Endothelial cell of umbilical vein (primary cell): ENCODE data around the gene SGTA. TPM values are rescaled to one million over a fixed set of nuclear protein-coding genes. Genes with fewer than 3 reads are reported as not detected.

Experiments
- BruUV-seq: library from RNA; stranded (reverse); fragments of 400-500 nt; replicated peaks from 2 replicates; lab custom pipeline; 2021; lab: Mats Ljungman, UMichigan
- CTCF ChIA-PET: fragments of 300-600, 350-600 bp; sonication (Branson Sonifier 250); formaldehyde crosslinking; loops from one replicate; lab custom pipeline; 2021; ENCODE audit warnings: antibody characterized with exemption, inconsistent platforms; lab: Charles Lee
- POLR2A ChIA-PET: fragments of 300-600, 350-600 bp; sonication (Branson Sonifier 250); formaldehyde crosslinking; loops from one replicate; lab custom pipeline; 2021; ENCODE audit warnings: antibody characterized with exemption, inconsistent platforms; lab: Charles Lee
- DNase-seq: peaks from one replicate; pipeline ENCODE4 v3.0.0-alpha.2; 2011; ENCODE audit warnings: low read depth, low spot score
- FAIRE-seq: peaks from 2 replicates; lab custom pipeline; 2011; peaks lifted over from hg19 to GRCh38; lab: Jason Lieb, UNC
- H2AFZ ChIP-seq: 2 replicates; pipeline ENCODE4 v1.6.0; 2012; ENCODE audit warnings: low read depth, low read length, control low read depth, inconsistent platforms
- H3K27ac ChIP-seq: 2 replicates; pipeline ENCODE4 v1.5.1; 2011; ENCODE audit warnings: low read depth, mild to moderate bottlenecking, control low read depth, low read length, moderate library complexity; ENCODE audit not compliant: insufficient read depth
- H3K27me3 ChIP-seq, 2 experiments: 2 replicates each; pipeline versions ENCODE4 v1.6.0 to v1.6.1; 2011; ENCODE audit warnings: low read length in 2 of 2, mixed read lengths in 1 of 2; ENCODE audit not compliant: control insufficient read depth in 2 of 2, insufficient read depth in 2 of 2
- H3K36me3 ChIP-seq, 2 experiments: 2 replicates in 1 of 2; 3 replicates in 1 of 2; pipeline ENCODE4 v1.5.1; 2011; ENCODE audit warnings: low read length in 2 of 2, mild to moderate bottlenecking in 1 of 2, moderate library complexity in 1 of 2; ENCODE audit not compliant: control insufficient read depth in 2 of 2, insufficient read depth in 2 of 2; ENCODE audit errors: extremely low read depth in 1 of 2
- H3K4me1 ChIP-seq: 3 replicates; pipeline ENCODE4 v1.5.1; 2011; ENCODE audit warnings: mild to moderate bottlenecking, low read length; ENCODE audit not compliant: control insufficient read depth, insufficient read depth; ENCODE audit errors: extremely low read depth
- H3K4me2 ChIP-seq: 2 replicates; pipeline ENCODE4 v1.6.1; 2011; ENCODE audit warnings: low read length, control low read depth, mixed read lengths; ENCODE audit not compliant: insufficient read depth
- H3K4me3 ChIP-seq, 3 experiments: fragments of 200-600 bp in 1 of 3; sonication (generic), shearing (Covaris generic) in 1 of 3; replicated peaks in 1 of 3; 2 replicates each; pipeline ENCODE4 v1.5.1; 2011 to 2016; ENCODE audit warnings: control low read depth in 3 of 3, low read length in 3 of 3, mild to moderate bottlenecking in 2 of 3, inconsistent platforms in 1 of 3, low read depth in 1 of 3, moderate library complexity in 1 of 3; ENCODE audit not compliant: insufficient read depth in 1 of 3
- H3K79me2 ChIP-seq: 2 replicates; pipeline ENCODE4 v1.6.0; 2012; ENCODE audit warnings: low read length, inconsistent platforms; ENCODE audit not compliant: control insufficient read depth, insufficient read depth
- H3K9ac ChIP-seq: replicated peaks from 2 replicates; pipeline ENCODE3; 2011; ENCODE audit warnings: low read length, control low read depth; ENCODE audit not compliant: insufficient read depth; ENCODE audit errors: extremely low read depth
- H3K9me1 ChIP-seq: replicated peaks from 3 replicates; pipeline ENCODE4 v1.6.0; 2011; ENCODE audit warnings: mild to moderate bottlenecking, low read length; ENCODE audit not compliant: control insufficient read depth, insufficient read depth; ENCODE audit errors: extremely low read depth
- H3K9me3 ChIP-seq: replicated peaks from 2 replicates; pipeline ENCODE4 v1.5.1; 2012; ENCODE audit warnings: low read length, inconsistent platforms; ENCODE audit not compliant: control insufficient read depth, insufficient read depth
- H4K20me1 ChIP-seq: replicated peaks from 2 replicates; pipeline ENCODE3; 2011; ENCODE audit warnings: mild to moderate bottlenecking, low read length; ENCODE audit not compliant: control insufficient read depth, insufficient read depth; ENCODE audit errors: extremely low read depth
- CTCF ChIP-seq, 2 donors: IDR thresholded peaks; 1 replicate in 1 of 2; 2 replicates in 1 of 2; pipeline ENCODE4 v1.5.1; 2011; ENCODE audit warnings: low read length in 2 of 2, mild to moderate bottlenecking in 2 of 2, moderate library complexity in 2 of 2, control low read depth in 1 of 2, inconsistent platforms in 1 of 2, low read depth in 1 of 2; ENCODE audit not compliant: insufficient read depth in 1 of 2; ENCODE audit errors: extremely low read depth in 1 of 2
- FOS ChIP-seq: IDR thresholded peaks from 2 replicates; pipeline ENCODE4 v1.6.1; 2011; ENCODE audit warnings: mild to moderate bottlenecking, low read length, moderate library complexity, borderline replicate concordance; ENCODE audit not compliant: insufficient read depth
- GATA2 ChIP-seq: IDR thresholded peaks from 2 replicates; pipeline ENCODE4 v1.7.0; 2011; ENCODE audit warnings: low read depth, mild to moderate bottlenecking, moderate library complexity, mixed read lengths, low read length; ENCODE audit not compliant: insufficient read length, insufficient read depth
- JUN ChIP-seq: IDR thresholded peaks from 2 replicates; pipeline ENCODE4 v1.6.1; 2011; ENCODE audit warnings: borderline replicate concordance, low read depth; ENCODE audit not compliant: insufficient read length, insufficient read depth
- MYC ChIP-seq: IDR thresholded peaks from one replicate; pipeline ENCODE4 v1.6.1; 2011; ENCODE audit warnings: mild to moderate bottlenecking, low read depth, low read length
- POLR2A ChIP-seq: IDR thresholded peaks from 2 replicates; pipeline ENCODE4 v1.6.1; 2012; ENCODE audit warnings: low read depth, mild to moderate bottlenecking, control low read depth, low read length
- dilution Hi-C: fragments of 300-500 bp; cut with MboI; formaldehyde crosslinking; loops from one replicate; pipeline ENCODE4 v1.15.0; 2019; ENCODE audit warnings: low sequenced_read_pairs; ENCODE audit not compliant: extremely low pct_ligation_motif_present
- intact Hi-C: fragments of 100-400 bp; cut with micrococcal nuclease; formaldehyde crosslinking; loops from one replicate; pipeline ENCODE4 v1.10.0; 2022
- polyA plus RNA-seq, 4 experiments: library from polyadenylated mRNA; depleted of rRNA in 3 of 4; stranded (reverse) in 3 of 4; unstranded in 1 of 4; fragments of >200 nt; gene quantifications; 2 replicates each; pipeline versions ENCODE4 v1.2.1 to v1.2.3, GENCODE V29; 2011 to 2012; ENCODE audit warnings: missing spikeins in 1 of 4
- total RNA-seq: library from RNA; stranded (reverse); gene quantifications from 2 replicates; pipeline ENCODE4 v1.2.3, GENCODE V29; 2021

SGTA gene
- total and polyA plus RNA-seq, 2 donors (not counting 3 experiments of a cell fraction or from before 2014, with no cell fraction given): 76.5 to 119 TPM

GRCh38 chr19:2808129-2808941, 25.3 kb upstream of the SGTA start:
- H3K9ac ChIP-seq: no peak overlapping the region
- no peaks in the 10 kb centered on the region for H3K27me3 ChIP-seq
- no peak overlapping the region for H3K4me2 ChIP-seq
- no peak overlapping the region for H3K4me3 ChIP-seq
- CTCF ChIA-PET: no interaction called here
- H3K36me3 ChIP-seq: peaks cover 5 to 29% of the 10 kb centered on the region in 2 experiments
- no peaks in the 10 kb centered on the region for H3K4me1 ChIP-seq
- intact Hi-C loops: no loop called here
- no peaks in the 10 kb centered on the region for H3K9me1 ChIP-seq
- no peak overlapping the region for H2AFZ ChIP-seq
- TF ChIP-seq POLR2A (no peak), JUN (no peak), GATA2 (no peak), MYC (no peak)
- DNase-seq (no peak), FAIRE-seq (no peak)
- H3K9me3 ChIP-seq: no peaks in the 10 kb centered on the region
- no peaks in the 10 kb centered on the region for H4K20me1 ChIP-seq
- H3K27ac ChIP-seq: no peak overlapping the region
- dilution Hi-C loops: no loop called here
- BruUV-seq: no TSS peak
- POLR2A ChIA-PET: no interaction called here
- H3K79me2 ChIP-seq: no peaks in the 10 kb centered on the region

- BruUV-seq: TSS peak; percentile 39
- CTCF ChIA-PET: no interaction called here
Observed at GRCh38 chr19:2807379-2808128, 24.5 kb upstream of the SGTA start.

More at GRCh38 chr19:2807379-2808128, 24.5 kb upstream of the SGTA start:
- H3K4me1 ChIP-seq: no peaks in the 10 kb centered on the region
- H3K79me2 ChIP-seq: no peaks in the 10 kb centered on the region
- H3K4me2 ChIP-seq: no peak overlapping the region
- no peaks in the 10 kb centered on the region for H3K9me3 ChIP-seq
- no peak for TF ChIP-seq CTCF (IDR thresholded peaks at IDR 0.05; ENCODE audit: extremely low read depth in 1 of 2, insufficient read depth in 1 of 2, low read depth in 1 of 2, low read length in 2 of 2)
- TF ChIP-seq FOS: no peak
- no peak for TF ChIP-seq GATA2
- no peak for FAIRE-seq
- no peaks in the 10 kb centered on the region for H4K20me1 ChIP-seq
- no peak overlapping the region for H3K4me3 ChIP-seq
- POLR2A ChIA-PET: no interaction called here
- no peak overlapping the region for H2AFZ ChIP-seq
- no peaks in the 10 kb centered on the region for H3K9me1 ChIP-seq
- peaks cover 5 to 29% of the 10 kb centered on the region in 2 experiments for H3K36me3 ChIP-seq
- no peak overlapping the region for H3K27ac ChIP-seq
- H3K9ac ChIP-seq: no peak overlapping the region
- dilution Hi-C loops: no loop called here
- H3K27me3 ChIP-seq: no peaks in the 10 kb centered on the region
- intact Hi-C loops: no loop called here
- no peak for DNase-seq
